Measurements from ENCODE around the gene FLNC.

Gene FLNC

GRCh38 chr7:128826916-128827247 lies 3.3 kb upstream of the FLNC start:
- H3K36me3 Mint-ChIP-seq (ENCODE audit: low read depth), result no peaks in the 10 kb centered on the region
- H3K9me3 Mint-ChIP-seq, result no peaks in the 10 kb centered on the region
- peak overlapping the region in 2 of 3 experiments; percentile 8 to 61 for H3K4me3 Mint-ChIP-seq
- peak overlapping the region in 2 of 3 experiments; percentile 40 to 55 for H3K27ac Mint-ChIP-seq
- peaks cover 29% of the 10 kb centered on the region for H3K4me1 Mint-ChIP-seq
- no peak for TF ChIP-seq CTCF (IDR thresholded peaks at IDR 0.05; ENCODE audit: unreplicated experiment in 3 of 3)
- H3K27me3 Mint-ChIP-seq (ENCODE audit: low read depth), result peaks cover 3% of the 10 kb centered on the region

GRCh38 chr7:128827248-128827958 lies 2.8 kb upstream of the FLNC start:
- Mint-ChIP-seq H3K4me3 (peak overlapping the region in 2 of 3 experiments; percentile 33 to 76), H3K27ac (peak overlapping the region; percentile 66 to 87 (median 81)), H3K9me3 (no peaks in the 10 kb centered on the region), H3K4me1 (peaks cover 29% of the 10 kb centered on the region), H3K27me3 (ENCODE audit: low read depth) (peaks cover 3% of the 10 kb centered on the region), H3K36me3 (ENCODE audit: low read depth) (no peaks in the 10 kb centered on the region)
- TF ChIP-seq CTCF (IDR thresholded peaks at IDR 0.05; ENCODE audit: unreplicated experiment in 3 of 3), result no peak

- H3K4me3 Mint-ChIP-seq, result peak overlapping the region; percentile 33 to 76 (median 74)
- no peaks in the 10 kb centered on the region for H3K36me3 Mint-ChIP-seq (ENCODE audit: low read depth)
- TF ChIP-seq CTCF (IDR thresholded peaks at IDR 0.05; ENCODE audit: unreplicated experiment in 3 of 3), result no peak
- peak overlapping the region; percentile 66 to 87 (median 81) for H3K27ac Mint-ChIP-seq
- H3K4me1 Mint-ChIP-seq, result peaks cover 29% of the 10 kb centered on the region
- peaks cover 3% of the 10 kb centered on the region for H3K27me3 Mint-ChIP-seq (ENCODE audit: low read depth)
- H3K9me3 Mint-ChIP-seq, result no peaks in the 10 kb centered on the region
Measured at GRCh38 chr7:128827971-128828711, 2.1 kb upstream of the FLNC start.

- TF ChIP-seq CTCF (IDR thresholded peaks at IDR 0.05; ENCODE audit: unreplicated experiment in 3 of 3), result no peak
- peaks cover 3% of the 10 kb centered on the region for H3K27me3 Mint-ChIP-seq (ENCODE audit: low read depth)
Measured at GRCh38 chr7:128829391-128830166, 627 bp upstream of the FLNC start.

GRCh38 chr7:128831178-128831993 lies 1.2 kb downstream of the FLNC start:
- H3K36me3 Mint-ChIP-seq (ENCODE audit: low read depth), result peaks cover 10% of the 10 kb centered on the region
- H3K4me3 Mint-ChIP-seq, result peak overlapping the region; percentile 91 to 94 (median 92)
- H3K27me3 Mint-ChIP-seq (ENCODE audit: low read depth), result peaks cover 3% of the 10 kb centered on the region
- H3K9me3 Mint-ChIP-seq, result no peaks in the 10 kb centered on the region
- peak overlapping the region; percentile 77 to 98 (median 95) for H3K27ac Mint-ChIP-seq
- TF ChIP-seq CTCF (IDR thresholded peaks at IDR 0.05; ENCODE audit: unreplicated experiment in 3 of 3), result no peak
- peaks cover 56% of the 10 kb centered on the region for H3K4me1 Mint-ChIP-seq

More at GRCh38 chr7:128829391-128830166, 627 bp upstream of the FLNC start:
- H3K36me3 Mint-ChIP-seq (ENCODE audit: low read depth), result peaks cover 2% of the 10 kb centered on the region
- peak overlapping the region; percentile 72 to 83 (median 81) for H3K4me3 Mint-ChIP-seq
- peaks cover 42% of the 10 kb centered on the region for H3K4me1 Mint-ChIP-seq
- no peaks in the 10 kb centered on the region for H3K9me3 Mint-ChIP-seq
- H3K27ac Mint-ChIP-seq, result peak overlapping the region; percentile 45 to 60 (median 52)
